ENCODE measurements around the gene BFSP1.

Gene BFSP1

GRCh38 chr20:17556837-17557674, 25.9 kb upstream of the BFSP1 start:
- peak; percentile 85 for DNase-seq

- no peak for DNase-seq
Measured at GRCh38 chr20:17555106-17555505, 23.9 kb upstream of the BFSP1 start.

DNA sequence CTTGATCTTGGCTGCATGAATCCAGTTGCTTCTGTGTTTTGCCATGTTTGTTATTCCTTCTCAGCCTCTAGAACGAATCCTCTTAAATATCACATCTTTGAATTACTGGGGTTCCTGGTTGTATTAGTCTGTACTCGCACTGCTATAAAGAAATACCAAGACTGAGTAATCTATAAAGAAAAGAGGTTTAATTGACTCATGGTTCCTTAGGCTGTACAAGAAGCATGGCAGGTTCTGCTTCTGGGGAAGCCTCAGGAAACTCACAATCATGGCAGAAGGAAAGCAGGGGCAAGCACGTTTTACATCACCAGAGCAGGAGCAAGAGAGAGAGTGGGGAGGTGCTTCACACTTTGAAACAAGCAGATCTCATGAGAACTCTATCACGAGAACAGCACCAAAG, 18.0 kb upstream of the BFSP1 start:
- DNase-seq: no peak

DNA sequence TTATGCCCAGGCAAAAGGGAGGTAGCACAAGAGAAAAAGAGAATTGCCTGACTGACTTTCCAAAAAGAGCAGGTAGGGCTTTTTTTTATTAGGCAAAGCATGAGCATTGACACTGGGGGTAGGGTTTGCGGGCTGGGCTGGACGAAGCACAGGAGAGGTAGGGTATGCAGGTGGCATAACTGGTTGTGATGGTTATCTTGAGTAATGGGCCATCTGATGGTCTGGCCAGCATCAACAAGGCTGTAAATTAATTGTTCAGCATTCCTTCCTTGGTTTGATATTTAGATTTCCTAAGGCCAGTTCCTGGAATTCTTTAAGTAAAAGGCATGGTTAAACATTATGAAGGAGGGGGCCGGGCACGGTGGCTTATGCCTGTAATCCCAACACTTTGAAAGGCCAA, 13.9 kb upstream of the BFSP1 start:
- DNase-seq: no peak

DNA sequence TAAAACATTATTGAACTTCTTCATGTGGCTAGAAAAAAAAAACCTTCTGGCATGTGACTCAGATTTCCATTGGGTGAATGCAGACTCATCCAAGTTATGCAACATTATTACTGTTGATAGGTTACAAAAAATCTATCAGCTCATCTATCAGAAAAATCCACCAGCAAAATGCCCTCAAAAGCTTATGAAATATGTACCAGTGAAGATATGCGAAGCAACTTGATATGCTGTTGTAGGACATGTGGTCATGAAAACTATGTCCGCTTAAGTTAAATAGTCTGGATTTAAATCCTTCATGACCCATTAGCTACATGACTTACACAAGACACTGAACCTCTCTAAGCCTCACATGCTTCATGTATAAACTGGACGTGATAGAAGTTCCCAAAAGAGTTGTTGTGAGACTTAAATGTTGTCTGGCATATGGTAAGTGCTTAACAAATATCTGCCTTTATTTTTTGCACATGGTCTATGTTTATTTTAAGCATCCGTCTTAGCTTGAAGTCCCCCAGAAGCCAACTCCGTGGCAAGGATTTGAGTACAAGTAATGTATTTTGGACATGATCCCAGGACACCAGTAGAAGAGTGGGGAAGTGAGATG, 12.5 kb upstream of the BFSP1 start:
- DNase-seq: no peak

DNA sequence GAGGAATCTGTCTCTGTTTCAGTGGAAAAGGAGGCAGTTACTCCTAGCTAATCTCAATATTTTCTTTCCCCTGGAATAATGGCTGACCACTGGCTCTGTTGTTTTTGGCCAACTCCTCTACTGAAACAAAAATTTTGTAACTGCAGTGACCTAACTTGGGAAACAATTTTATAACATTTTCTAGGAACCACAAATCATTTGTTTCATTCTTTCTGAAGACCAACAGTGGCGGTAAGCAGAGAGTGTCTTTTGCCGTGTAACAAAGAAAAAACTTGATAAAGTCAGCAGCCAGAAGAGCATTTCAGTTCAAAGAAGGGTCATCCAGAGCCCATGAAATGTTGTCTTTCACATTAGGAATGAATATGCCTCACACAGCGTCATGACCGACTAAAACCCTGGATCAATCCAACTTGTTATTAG, 11.8 kb upstream of the BFSP1 start:
- no peak for DNase-seq

DNA sequence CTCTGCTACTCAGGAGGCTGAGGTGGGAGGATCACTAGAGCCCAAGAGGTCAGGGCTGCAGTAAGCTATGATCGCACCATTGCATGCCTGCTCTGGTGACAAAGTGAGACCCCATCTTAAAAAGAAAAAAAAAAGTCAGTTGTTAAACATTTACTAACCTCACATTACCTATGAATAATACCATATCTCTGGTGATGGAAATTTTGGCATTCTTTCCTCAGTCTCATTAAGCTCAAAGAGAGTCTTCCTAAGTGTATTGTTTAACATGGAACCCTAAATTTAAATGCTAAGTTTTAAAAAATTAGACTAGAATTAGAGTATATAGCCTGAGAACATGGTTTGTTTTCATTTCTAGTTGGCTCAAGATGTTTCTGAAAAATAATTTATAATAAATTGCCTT, 11.3 kb upstream of the BFSP1 start:
- DNase-seq: no peak

GRCh38 chr20:17541996-17542395, 10.8 kb upstream of the BFSP1 start:
- no peak for DNase-seq

DNA sequence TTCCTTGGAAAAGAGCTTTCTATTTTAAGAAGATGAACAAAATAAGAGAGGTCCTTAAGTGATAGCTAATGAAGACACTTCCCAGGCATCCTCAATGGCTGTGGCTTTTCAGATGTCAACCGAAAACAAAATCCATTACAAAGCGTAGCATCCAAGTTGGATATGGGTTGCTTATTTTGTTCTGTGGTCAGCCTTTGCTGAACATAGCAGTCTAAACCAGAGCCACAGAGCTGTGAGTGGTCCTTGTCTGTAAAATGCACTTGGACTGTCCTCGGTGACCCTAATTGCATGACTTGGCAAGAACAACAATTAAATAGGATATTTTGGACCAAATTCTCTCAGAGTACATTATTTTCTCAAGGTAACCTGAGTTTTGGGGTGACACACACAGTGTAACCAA, 10.4 kb upstream of the BFSP1 start:
- no peak for DNase-seq

GRCh38 chr20:17538517-17539170, 7.5 kb upstream of the BFSP1 start:
- no peak for DNase-seq

- DNase-seq: no peak
Measured at GRCh38 chr20:17537959-17538358, 6.8 kb upstream of the BFSP1 start.

DNA sequence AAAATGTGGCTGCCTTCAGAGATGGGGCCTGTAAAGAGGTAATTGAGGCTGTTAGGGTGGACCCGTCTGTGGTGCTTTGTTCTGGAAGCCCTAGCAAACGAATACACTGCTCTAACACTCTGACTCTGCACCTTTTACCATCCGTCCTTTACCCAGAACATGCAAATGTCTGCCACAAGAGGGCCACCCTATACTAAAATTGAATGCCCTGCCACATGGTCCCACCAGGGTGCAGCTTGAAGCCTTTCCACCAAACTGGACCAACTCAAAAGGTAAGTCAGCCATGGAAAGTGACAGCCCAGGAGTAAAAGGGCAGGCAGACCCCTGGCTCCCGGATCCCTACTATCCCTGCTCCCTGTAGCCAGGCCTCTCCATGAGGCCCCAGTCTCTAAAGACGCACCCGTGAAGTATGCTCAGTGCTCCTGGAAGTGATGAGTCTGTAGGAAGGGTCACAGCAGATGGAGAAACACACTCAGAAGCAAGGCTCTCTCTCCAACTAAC, 5.8 kb upstream of the BFSP1 start:
- peak; percentile 70 for DNase-seq

DNA sequence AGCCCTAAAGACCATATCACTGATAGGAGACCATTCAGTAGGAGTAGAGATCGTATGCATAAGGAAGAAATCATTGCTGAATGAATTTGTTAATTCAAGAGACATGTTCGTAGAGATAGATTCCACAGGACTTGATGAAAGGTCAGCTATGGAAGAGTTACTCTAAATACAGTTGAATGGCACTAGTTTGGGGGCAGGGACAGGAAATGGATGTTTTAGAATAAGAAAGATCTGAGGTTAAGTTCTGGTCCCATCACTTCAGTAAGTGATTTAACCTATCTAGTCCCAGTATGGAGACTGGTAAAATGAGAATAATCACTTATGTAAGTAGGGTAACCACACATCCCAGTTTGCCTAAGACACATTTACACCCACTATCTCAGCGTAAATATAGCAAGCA, 2.9 kb upstream of the BFSP1 start:
- no peak for DNase-seq

DNA sequence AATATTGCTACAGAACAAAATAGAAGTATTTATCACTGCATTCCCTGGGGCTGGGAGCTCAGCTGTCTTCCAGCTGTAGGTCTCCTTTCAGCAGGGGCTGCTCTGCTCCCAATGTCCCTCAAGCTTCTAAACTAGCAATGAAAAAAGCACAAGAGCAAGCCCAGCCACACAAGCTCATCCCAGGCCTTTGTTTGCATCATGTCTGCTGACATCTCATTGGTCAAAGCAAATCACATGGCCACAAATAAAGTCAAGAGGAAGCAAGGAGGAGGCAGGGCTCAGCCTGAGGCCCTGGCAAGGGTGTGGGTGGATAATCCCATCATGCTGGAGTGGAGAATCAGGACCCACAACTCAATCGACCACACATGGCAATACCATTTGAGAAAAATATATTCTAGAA, 2.2 kb upstream of the BFSP1 start:
- DNase-seq: peak; percentile 5

GRCh38 chr20:17531665-17532025, 466 bp upstream of the BFSP1 start:
- no peak for DNase-seq

GRCh38 chr20:17530153-17530552, 1.0 kb downstream of the BFSP1 start:
- DNase-seq: no peak

GRCh38 chr20:17529586-17529985, 1.6 kb downstream of the BFSP1 start:
- DNase-seq: no peak

DNA sequence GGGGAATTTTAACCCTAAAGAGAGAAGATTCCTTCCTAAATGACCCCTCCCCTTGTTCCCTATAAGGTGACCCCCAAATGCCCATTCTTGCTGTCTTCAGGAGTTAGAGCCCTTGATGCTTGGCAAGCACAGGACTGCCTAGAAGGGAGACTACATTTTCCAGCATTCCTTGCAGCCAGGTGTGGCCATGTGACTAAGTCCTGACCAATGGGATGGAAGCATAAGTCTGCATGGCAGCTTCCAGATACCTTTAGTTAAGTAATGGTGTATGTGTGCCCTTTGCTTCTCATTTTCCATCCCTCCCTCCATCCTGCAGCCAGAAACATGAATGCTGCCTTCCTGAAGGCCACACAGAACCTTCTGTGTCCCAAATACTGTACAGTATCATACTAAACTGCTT, 5.5 kb downstream of the BFSP1 start:
- no peak for DNase-seq

DNA sequence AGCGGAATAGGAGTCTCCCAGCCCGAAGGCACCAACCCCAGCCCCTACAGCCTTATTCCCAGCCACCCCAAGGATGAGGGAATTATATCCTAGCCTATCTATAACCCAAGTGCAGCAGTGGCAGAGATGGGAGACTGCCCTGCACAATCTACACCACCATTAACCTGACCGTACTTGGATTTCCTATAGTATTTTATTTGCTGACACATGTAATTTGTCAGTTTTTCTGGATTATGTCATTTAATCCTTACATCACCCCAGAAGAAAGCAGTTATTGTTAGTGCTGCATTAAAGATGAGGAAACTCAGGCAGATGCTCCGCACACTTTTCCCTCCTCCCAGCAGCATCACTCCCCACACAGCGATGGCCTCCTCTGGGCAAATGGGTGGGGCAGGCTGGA, 6.0 kb downstream of the BFSP1 start:
- DNase-seq: no peak

- DNase-seq: no peak
Measured at GRCh38 chr20:17524560-17524959, 6.6 kb downstream of the BFSP1 start.

- no peak for DNase-seq
Measured at GRCh38 chr20:17523326-17523725, 7.9 kb downstream of the BFSP1 start.

GRCh38 chr20:17522528-17522927, 8.7 kb downstream of the BFSP1 start:
- DNase-seq: no peak

DNA sequence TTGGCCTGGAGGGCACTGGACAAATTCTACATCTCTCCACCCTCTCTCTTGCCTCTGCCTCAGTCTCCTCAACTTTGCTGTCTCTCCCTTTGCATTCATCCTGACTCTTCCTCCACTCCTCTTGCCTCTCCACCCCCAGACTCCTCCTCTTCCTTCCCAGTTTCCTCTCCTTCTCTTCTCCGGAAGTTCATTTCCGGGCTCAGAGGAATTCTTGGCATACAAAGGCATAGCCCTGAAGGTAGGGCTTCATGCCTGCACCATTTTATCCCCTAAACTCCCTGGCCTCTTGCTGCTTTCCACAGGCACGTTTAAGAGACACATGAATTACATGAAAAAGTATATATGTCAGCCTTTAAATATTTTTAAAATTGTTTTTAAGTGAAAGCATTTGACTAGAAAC, 10.6 kb downstream of the BFSP1 start:
- no peak for DNase-seq

DNA sequence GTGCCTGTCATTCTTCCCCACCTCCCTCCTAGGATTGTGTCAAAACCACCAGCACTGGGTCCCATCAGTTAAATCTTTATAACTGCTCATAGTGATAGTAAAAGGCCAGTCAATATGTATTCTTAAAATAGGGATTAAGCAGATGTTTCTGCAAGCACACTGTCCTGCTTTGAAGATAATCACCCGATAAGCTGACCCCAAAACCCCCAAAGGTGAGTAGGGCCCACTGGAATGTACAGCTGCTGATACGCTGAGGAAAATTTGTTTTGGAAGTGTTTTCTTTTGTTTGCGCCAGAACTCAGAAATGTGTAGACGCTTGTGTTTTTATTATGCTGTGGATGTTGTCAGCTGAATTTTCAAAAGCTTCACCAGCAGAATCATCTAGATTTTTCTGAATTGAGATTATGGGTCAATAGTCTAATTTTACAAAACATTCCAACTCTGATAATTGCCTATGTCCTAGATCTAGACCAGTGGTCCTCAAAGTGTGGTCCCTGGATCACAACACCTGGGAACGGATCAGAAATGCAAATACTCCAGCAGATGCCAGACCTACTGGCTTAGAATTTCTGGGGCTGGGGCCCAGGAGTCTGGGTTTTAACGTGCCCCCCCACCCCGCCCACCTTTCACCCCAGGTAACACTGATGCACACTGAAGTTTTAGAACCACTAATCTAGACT, 11.4 kb downstream of the BFSP1 start:
- DNase-seq: no peak
